LoVo (cell line): ENCODE measurements around the gene HNRNPC.
A peak's percentile ranks its signal among the peaks of the same experiment; 100 is the strongest.
"Not testable (repeated sequence)": the region's sequence is repeated elsewhere in the genome, so short reads cannot be mapped to it uniquely, and the experiment has no call there.

Source experiments
- DNase-seq: peaks from one replicate; pipeline ENCODE4 v3.0.0-alpha.2; 2016; ENCODE audit warnings: low spot score

HNRNPC gene

DNA sequence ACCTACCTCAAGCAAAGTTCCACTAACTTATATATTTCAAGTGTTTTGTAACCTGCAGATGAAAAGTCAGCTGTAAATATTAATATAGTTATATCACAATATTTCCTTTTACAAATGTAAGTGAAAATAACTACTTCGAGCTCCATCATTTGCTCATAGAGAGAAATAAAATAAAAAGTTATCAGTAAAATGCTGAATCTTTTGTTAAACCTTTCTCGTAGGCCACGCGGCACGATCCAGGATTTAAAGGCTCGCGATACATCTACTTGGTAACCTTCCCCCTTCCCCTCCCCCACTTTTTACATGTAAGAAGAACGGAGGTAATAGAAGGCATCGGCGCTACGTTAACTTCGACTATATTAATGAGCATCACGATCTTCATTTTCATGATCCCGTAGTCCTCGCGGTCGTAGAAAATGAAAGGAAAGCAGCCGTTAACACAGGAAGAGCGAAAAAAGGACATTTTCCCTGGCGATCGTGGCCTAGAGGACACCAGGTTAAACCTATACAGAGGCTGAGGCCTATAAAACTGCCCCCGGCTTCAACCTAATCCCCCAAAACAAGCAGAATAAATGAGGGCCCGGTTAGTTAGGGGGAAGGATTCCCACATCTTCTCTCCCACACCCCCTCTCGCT is 508 bp downstream of the HNRNPC start:
- DNase-seq = peak; percentile 37

- no peak for DNase-seq
Observed at GRCh38 chr14:21267886-21268616, 1.2 kb downstream of the HNRNPC start.

DNA sequence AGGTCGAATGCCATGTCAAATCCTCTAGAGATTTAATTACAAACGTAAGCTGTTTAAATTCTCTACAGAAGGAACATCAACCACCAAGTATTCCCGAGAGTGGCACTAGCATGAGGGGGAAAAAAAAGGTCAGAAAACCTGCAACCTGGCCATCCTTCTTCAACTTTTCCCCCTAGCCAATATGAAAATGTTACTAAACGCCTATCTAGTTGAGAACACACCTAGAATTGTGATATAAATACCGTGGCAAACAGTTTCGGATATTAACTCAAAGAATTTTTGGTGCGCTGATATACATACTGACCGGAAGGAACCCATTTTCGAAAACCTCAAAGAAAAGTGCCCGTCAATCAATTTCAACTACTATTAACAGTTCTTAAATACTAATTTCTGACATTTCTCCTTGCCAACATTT is 1.8 kb downstream of the HNRNPC start:
- no peak for DNase-seq

- peak; percentile 34 for DNase-seq
Observed at GRCh38 chr14:21264025-21264801, 5.0 kb downstream of the HNRNPC start.

GRCh38 chr14:21263284-21264024 is 5.8 kb downstream of the HNRNPC start:
- DNase-seq = no peak

- DNase-seq = no peak
Observed at GRCh38 chr14:21262410-21262809, 6.8 kb downstream of the HNRNPC start.

DNA sequence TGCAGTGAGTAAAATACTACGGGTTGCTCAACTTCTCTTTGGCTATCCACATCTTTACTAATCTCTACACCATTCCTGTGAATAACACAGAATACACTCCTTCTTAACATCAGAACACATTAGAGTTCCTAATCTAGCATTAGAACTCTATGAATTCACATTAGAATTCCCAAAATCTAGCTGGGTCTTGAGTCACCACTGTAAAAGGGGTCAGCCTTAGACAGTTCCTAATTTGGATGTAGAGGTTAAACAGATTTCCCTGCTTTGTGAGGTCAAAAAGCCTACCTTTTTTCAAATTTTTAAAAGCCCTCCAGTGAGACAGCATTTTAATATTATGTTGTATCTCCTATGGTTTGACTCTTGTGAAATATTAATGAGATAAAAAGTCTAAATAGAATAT is 7.4 kb downstream of the HNRNPC start:
- no peak for DNase-seq

- DNase-seq = no peak
Observed at GRCh38 chr14:21258889-21259787, 10.1 kb downstream of the HNRNPC start.

DNA sequence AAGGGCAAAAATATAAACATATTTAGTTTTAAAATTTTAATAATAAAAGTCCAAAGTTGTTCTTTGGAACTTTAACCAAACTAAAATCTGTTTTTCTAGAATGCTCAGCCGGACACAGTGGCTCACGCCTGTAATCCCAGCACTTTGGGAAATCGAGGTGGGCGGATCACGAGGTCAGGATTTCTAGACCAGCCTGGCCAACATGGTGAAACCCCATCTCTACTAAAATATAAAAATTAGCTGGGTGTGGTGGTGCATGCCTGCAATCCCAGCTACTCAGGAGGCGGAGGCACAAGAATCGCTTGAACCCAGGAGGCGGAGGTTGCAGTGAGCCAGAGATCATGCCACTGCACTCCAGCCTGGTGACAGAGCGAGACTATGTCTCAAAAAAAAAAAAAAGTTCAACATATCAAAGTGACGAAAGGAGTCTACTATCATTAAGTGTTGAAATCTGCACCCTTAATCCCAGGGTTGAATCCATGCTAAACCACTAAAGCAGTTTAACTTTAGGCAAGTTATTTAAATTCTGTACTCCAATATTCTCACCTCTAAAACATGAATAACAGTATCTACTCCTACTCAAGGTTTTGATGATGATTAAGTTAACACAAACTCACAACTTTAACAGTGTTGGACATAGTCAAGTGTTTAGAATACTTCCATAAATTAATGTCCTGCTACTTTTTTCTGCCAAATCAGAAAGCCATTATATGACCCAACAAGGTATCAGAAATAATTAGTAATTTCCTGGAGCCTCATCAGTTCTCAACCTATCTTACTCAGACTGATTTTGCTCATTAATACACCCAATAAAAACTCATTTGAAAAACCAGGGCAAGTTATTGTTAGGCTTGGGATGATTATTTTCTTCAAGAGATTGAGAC is 11.0 kb downstream of the HNRNPC start:
- no peak for DNase-seq

- DNase-seq = no peak
Observed at GRCh38 chr14:21257394-21257909, 11.8 kb downstream of the HNRNPC start.

- no peak for DNase-seq
Observed at GRCh38 chr14:21256539-21257393, 12.5 kb downstream of the HNRNPC start.

- not testable (repeated sequence) for DNase-seq
Observed at GRCh38 chr14:21256102-21256447, 13.2 kb downstream of the HNRNPC start.

- DNase-seq = no peak
Observed at GRCh38 chr14:21255385-21256101, 13.7 kb downstream of the HNRNPC start.

GRCh38 chr14:21252149-21252548 is 17.1 kb downstream of the HNRNPC start:
- DNase-seq = no peak

DNA sequence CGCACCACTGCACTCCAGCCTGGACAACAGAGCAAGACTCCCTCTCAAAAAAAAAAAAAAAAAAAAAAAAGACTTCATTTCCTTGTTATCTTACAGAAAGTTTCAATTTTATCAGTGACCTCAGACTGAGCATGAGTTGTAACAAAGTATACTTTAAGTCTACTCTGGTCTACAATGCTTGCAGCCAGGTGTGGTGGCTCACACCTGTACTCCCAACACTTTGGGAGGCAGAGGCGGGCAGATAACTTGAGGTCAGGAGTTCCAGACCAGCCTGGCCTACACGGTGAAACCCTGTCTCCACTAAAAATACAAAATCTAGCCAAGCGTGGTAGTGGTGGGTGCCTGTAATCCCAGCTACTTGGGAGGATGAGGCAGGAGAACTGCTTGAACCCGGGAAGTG is 18.0 kb downstream of the HNRNPC start:
- DNase-seq = no peak

DNA sequence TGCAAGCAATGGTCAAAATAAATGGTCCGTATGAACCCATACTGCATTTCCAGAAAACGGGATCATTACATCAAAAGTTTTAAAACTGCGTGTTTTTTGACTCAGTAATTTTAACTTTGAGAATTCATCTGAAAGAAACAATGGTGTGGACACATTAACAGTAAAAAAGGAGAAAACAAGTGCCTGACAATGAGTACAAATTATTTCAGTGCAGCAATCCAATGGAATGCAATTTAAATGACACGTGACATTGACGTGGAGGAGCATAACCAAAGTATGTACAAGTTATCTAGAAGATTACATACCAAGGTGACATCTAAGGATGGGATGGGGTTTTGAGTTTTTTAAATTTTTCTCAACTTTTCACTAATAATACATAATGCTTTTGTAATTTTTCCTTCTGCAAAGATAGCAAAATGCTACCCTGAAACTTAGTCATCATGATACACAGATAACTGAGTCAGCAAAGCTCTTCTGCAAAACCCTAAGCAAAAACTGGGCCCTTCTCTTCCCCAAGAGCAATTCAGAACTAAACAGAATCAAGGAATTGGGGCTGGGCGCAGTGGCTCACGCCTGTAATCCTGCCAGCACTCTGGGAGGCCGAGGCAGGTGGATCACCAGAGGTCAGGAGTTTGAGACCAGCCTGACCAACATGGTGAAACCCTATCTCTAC is 20.4 kb downstream of the HNRNPC start:
- DNase-seq = no peak

DNA sequence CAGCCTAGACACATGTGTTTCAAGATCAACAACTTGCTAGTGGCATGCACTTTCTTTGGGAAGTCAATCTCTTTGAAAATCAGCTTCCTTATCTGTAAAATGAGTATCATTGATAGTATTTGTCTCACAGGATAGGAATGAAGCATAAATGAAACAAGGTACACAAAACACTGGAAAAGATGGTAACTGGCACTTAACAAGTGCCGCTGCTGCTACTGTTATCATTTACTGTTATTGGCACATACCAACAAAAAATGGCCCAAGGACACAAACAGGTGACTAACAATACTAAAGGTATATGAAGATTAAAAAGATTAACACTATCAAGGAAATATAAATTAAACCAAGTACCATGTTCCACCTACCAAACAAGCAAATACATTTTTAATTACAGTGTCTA is 20.9 kb downstream of the HNRNPC start:
- no peak for DNase-seq

- no peak for DNase-seq
Observed at GRCh38 chr14:21245813-21246212, 23.4 kb downstream of the HNRNPC start.
